Measurements from ENCODE around the gene KLK11. TPM values are rescaled to one million over a fixed set of nuclear protein-coding genes. Genes with fewer than 3 reads are reported as not detected.

KLK11 gene
- total RNA-seq, 2 donors from 2014 or later, result 0.47 to 0.64 TPM

- ATAC-seq (no peak), DNase-seq (no peak)
- intact Hi-C loops (cut with DNase I, micrococcal nuclease), result no loop called here
Measured at GRCh38 chr19:50980208-50980607, 46.2 kb downstream of the KLK11 start.

GRCh38 chr19:50979758-50980157 lies 46.7 kb downstream of the KLK11 start:
- ATAC-seq (no peak), DNase-seq (no peak)
- intact Hi-C loops (cut with DNase I, micrococcal nuclease), result no loop called here

GRCh38 chr19:50978772-50979390 lies 47.5 kb downstream of the KLK11 start:
- intact Hi-C loops (cut with DNase I, micrococcal nuclease), result no loop called here
- ATAC-seq, result no peak
- no peak for DNase-seq

- DNase-seq, result no peak
- no peak for ATAC-seq
- intact Hi-C loops (cut with DNase I, micrococcal nuclease), result no loop called here
Measured at GRCh38 chr19:50977626-50978025, 48.8 kb downstream of the KLK11 start.

- intact Hi-C loops (cut with DNase I, micrococcal nuclease), result no loop called here
- DNase-seq (no peak), ATAC-seq (peak; percentile 55)
Measured at GRCh38 chr19:50975766-50976165, 50.6 kb downstream of the KLK11 start.

- no peak for DNase-seq
- no peak for ATAC-seq
- intact Hi-C loops (cut with DNase I, micrococcal nuclease), result no loop called here
Measured at GRCh38 chr19:50974702-50975556, 51.5 kb downstream of the KLK11 start.

GRCh38 chr19:50972795-50973376 lies 53.5 kb downstream of the KLK11 start:
- DNase-seq (no peak), ATAC-seq (no peak)
- intact Hi-C loops (cut with DNase I, micrococcal nuclease), result no loop called here

Other genes starting within 250 kb of the KLK11 start
- gene ACP4, start 236.2 kb downstream of the KLK11 start, total RNA-seq, result not detected
- gene KLK1, start 202.8 kb downstream of the KLK11 start, total RNA-seq, result 100 to 1,000 TPM; 182 to 236 TPM
- 1 to 10 TPM; 4.5 to 8.5 TPM for gene KLK15, start 193.0 kb downstream of the KLK11 start, total RNA-seq
- gene KLK3, start 171.7 kb downstream of the KLK11 start, total RNA-seq, result 10 to 100 TPM in 1 of 2 donors, 1 to 10 TPM in 1; 5.7 to 11.7 TPM
- gene KLK2, start 153.2 kb downstream of the KLK11 start, total RNA-seq, result under 1 TPM in 1 of 2 donors, not detected in 1; 0.12 TPM
- gene KLK4, start 115.2 kb downstream of the KLK11 start, total RNA-seq, result 1 to 10 TPM; 3.5 to 6.4 TPM
- gene KLK5, start 73.6 kb downstream of the KLK11 start, total RNA-seq, result not detected
- gene KLK6, start 57.0 kb downstream of the KLK11 start, total RNA-seq, result not detected
- gene KLK7, start 42.7 kb downstream of the KLK11 start, total RNA-seq, result not detected
- not detected for gene KLK8, start 25.0 kb downstream of the KLK11 start, total RNA-seq
- gene KLK10, start 6.9 kb downstream of the KLK11 start, total RNA-seq, result under 1 TPM; 0.37 to 0.70 TPM
- gene KLK12, start 8.4 kb upstream of the KLK11 start, total RNA-seq, result under 1 TPM; 0.73 to 0.81 TPM
- gene KLK13, start 38.5 kb upstream of the KLK11 start, total RNA-seq, result under 1 TPM; 0.43 to 0.98 TPM
- under 1 TPM in 1 of 2 donors, not detected in 1; 0.49 TPM for gene KLK14, start 56.3 kb upstream of the KLK11 start, total RNA-seq
- gene CTU1, start 81.8 kb upstream of the KLK11 start, total RNA-seq, result 1 to 10 TPM; 4.6 to 5.6 TPM
- 1 to 10 TPM in 1 of 2 donors, under 1 TPM in 1; 0.82 to 2.0 TPM for gene SIGLEC9, start 98.3 kb upstream of the KLK11 start, total RNA-seq
- 1 to 10 TPM; 1.1 to 1.3 TPM for gene SIGLEC7, start 115.7 kb upstream of the KLK11 start, total RNA-seq
- 1 to 10 TPM in 1 of 2 donors, under 1 TPM in 1; 0.98 to 2.9 TPM for gene CD33, start 198.5 kb upstream of the KLK11 start, total RNA-seq
- gene SIGLECL1, start 224.5 kb upstream of the KLK11 start, total RNA-seq, result not detected